Neutrophil (primary cell): Measurements from ENCODE around the gene ARL6IP5.

ENCODE experiments used
- H3K27ac ChIP-seq: fragments of 200-600 bp; sonication (generic); 2 replicates; pipeline ENCODE4 v1.5.1; 2016; ENCODE audit warnings: mild to moderate bottlenecking, moderate library complexity
- H3K27me3 ChIP-seq: fragments of 200-600 bp; sonication (generic); 2 replicates; pipeline ENCODE4 v1.6.0; 2016; ENCODE audit warnings: mild to moderate bottlenecking
- H3K36me3 ChIP-seq: fragments of 200-600 bp; sonication (generic); 2 replicates; pipeline ENCODE4 v1.5.1; 2017
- H3K4me1 ChIP-seq, 2 experiments: fragments of 200-600 bp in 1 of 2; sonication (generic) in 1 of 2; 1 replicate in 1 of 2; 2 replicates in 1 of 2; pipeline versions ENCODE4 v1.5.1 to v1.6.1; 2013 to 2016; ENCODE audit warnings: low read depth in 1 of 2, low read length in 1 of 2, mild to moderate bottlenecking in 1 of 2, moderate library complexity in 1 of 2; ENCODE audit not compliant: control insufficient read depth in 1 of 2, insufficient read depth in 1 of 2
- H3K4me3 ChIP-seq, 2 experiments: fragments of 200-600 bp in 1 of 2; sonication (generic) in 1 of 2; 1 replicate in 1 of 2; 2 replicates in 1 of 2; pipeline ENCODE4 v1.5.1; 2013 to 2016; ENCODE audit warnings: low read depth in 1 of 2, low read length in 1 of 2, mild to moderate bottlenecking in 1 of 2, moderate library complexity in 1 of 2
- H3K9me3 ChIP-seq: fragments of 200-600 bp; sonication (generic); 2 replicates; pipeline ENCODE4 v1.5.1; 2016
- CTCF ChIP-seq: fragments of 200-600 bp; sonication (generic); IDR thresholded peaks from 2 replicates; pipeline ENCODE4 v1.5.1; 2016; ENCODE audit warnings: antibody characterized with exemption

The ARL6IP5 gene

GRCh38 chr3:69110941-69111546, 26.3 kb downstream of the ARL6IP5 start:
- H3K4me3 ChIP-seq: no peak overlapping the region
- TF ChIP-seq CTCF: no peak
- H3K27me3 ChIP-seq: no peaks in the 10 kb centered on the region
- no peak overlapping the region for H3K27ac ChIP-seq
- no peaks in the 10 kb centered on the region for H3K9me3 ChIP-seq
- no peaks in the 10 kb centered on the region for H3K4me1 ChIP-seq
- H3K36me3 ChIP-seq: peaks cover 1% of the 10 kb centered on the region

DNA sequence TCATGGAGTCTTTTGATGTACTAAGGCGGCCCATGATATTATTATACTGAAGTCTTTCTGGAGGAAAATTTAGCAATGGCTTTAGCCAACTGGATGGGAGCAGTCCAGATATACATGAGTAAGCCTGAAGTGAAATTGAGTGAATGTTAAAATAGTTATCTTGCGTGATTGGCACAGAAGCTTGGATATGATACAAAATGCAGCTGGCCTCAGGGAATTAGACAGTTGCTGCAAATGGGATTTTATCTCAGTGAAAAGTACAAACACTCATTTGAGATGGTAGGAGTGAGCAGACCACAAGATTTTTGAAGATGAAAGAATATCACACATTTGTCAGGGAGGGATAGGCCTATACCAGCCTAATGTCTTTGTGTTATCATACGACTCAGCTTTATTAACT, 28.8 kb downstream of the ARL6IP5 start:
- no peaks in the 10 kb centered on the region for H3K4me1 ChIP-seq
- no peak overlapping the region for H3K4me3 ChIP-seq
- no peaks in the 10 kb centered on the region for H3K9me3 ChIP-seq
- H3K27ac ChIP-seq: no peak overlapping the region
- H3K27me3 ChIP-seq: no peaks in the 10 kb centered on the region
- TF ChIP-seq CTCF: no peak
- H3K36me3 ChIP-seq: no peaks in the 10 kb centered on the region

DNA sequence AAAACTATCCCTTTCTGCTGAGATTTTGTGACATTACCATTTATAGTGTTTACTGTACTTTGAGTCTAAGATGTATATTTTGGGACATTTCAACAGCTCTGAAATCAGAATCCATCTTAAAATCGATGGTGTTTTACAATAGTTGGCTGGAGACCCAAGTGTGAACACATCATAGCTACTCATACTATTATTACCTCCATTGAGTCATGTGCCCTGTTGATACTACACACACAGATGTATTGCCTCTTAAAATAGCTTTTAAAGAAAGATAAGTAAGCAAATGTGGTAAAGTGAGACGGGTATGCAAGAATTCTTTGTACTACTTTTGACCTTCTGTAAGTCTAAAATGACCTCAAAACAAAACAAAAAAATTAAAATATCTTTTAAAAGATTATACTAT, 31.0 kb downstream of the ARL6IP5 start:
- Histone ChIP-seq H3K27me3 (no peaks in the 10 kb centered on the region), H3K27ac (no peak overlapping the region), H3K9me3 (no peaks in the 10 kb centered on the region), H3K36me3 (no peaks in the 10 kb centered on the region), H3K4me1 (no peaks in the 10 kb centered on the region), H3K4me3 (no peak overlapping the region)
- TF ChIP-seq CTCF: no peak

GRCh38 chr3:69116162-69116561, 31.4 kb downstream of the ARL6IP5 start:
- Histone ChIP-seq H3K4me1 (peaks cover 0 to 2% of the 10 kb centered on the region in 2 experiments), H3K9me3 (no peaks in the 10 kb centered on the region), H3K27me3 (no peaks in the 10 kb centered on the region), H3K36me3 (no peaks in the 10 kb centered on the region), H3K4me3 (no peak overlapping the region), H3K27ac (no peak overlapping the region)
- no peak for TF ChIP-seq CTCF

GRCh38 chr3:69116897-69117296, 32.2 kb downstream of the ARL6IP5 start:
- no peak for TF ChIP-seq CTCF
- H3K27ac ChIP-seq: no peak overlapping the region
- H3K9me3 ChIP-seq: no peaks in the 10 kb centered on the region
- H3K4me1 ChIP-seq: peaks cover 0 to 8% of the 10 kb centered on the region in 2 experiments
- no peaks in the 10 kb centered on the region for H3K27me3 ChIP-seq
- no peaks in the 10 kb centered on the region for H3K36me3 ChIP-seq
- H3K4me3 ChIP-seq: no peak overlapping the region

GRCh38 chr3:69118555-69118954, 33.8 kb downstream of the ARL6IP5 start:
- TF ChIP-seq CTCF: no peak
- Histone ChIP-seq H3K36me3 (no peaks in the 10 kb centered on the region), H3K27ac (no peak overlapping the region), H3K9me3 (no peaks in the 10 kb centered on the region), H3K4me3 (no peak overlapping the region), H3K27me3 (no peaks in the 10 kb centered on the region), H3K4me1 (peaks cover 0 to 10% of the 10 kb centered on the region in 2 experiments)
